ENCODE measurements around the gene SEMA6B. TPM values are rescaled to one million over a fixed set of nuclear protein-coding genes. Genes with fewer than 3 reads are reported as not detected.

The SEMA6B gene
- total RNA-seq = 8.3 TPM

GRCh38 chr19:4559569-4559968, at the start of gene SEMA6B:
SEMA6B (minus strand) TSS chr19:4559684; CDS start chr19:4558457, 1,227 bp downstream.
- Histone ChIP-seq H3K27ac (no peak within 1 kb of the TSS), H3K9me3 (no peaks in the 10 kb centered on the region), H3K4me3 (peak within 1 kb of the TSS; percentile 25 to 26), H3K36me3 (no peaks in the 10 kb centered on the region), H3K4me1 (no peaks in the 10 kb centered on the region), H3K27me3 (no peaks in the 10 kb centered on the region)
- DNase-seq (ENCODE audit: extremely low spot score in 2 of 2) = no peak
- TF ChIP-seq POLR2AphosphoS5 (IDR thresholded peaks at IDR 0.05; ENCODE audit: insufficient read depth in 1 of 2, low read depth in 1 of 2) = peak; percentile 40 to 75
- TF ChIP-seq POLR2A (IDR thresholded peaks at IDR 0.05) = no peak
- TF ChIP-seq CTCF (IDR thresholded peaks at IDR 0.05) = no peak
- intact Hi-C loops (cut with DNase I) = no loop called here

- intact Hi-C loops (cut with DNase I) = no loop called here
Measured at GRCh38 chr19:4606921-4607678, 47.6 kb upstream of the SEMA6B start.

GRCh38 chr19:4606181-4606580, 46.7 kb upstream of the SEMA6B start:
- Histone ChIP-seq H3K4me3 (no peak overlapping the region), H3K27ac (no peak overlapping the region), H3K4me1 (peaks cover 7% of the 10 kb centered on the region), H3K9me3 (no peaks in the 10 kb centered on the region), H3K27me3 (no peaks in the 10 kb centered on the region), H3K36me3 (no peaks in the 10 kb centered on the region)
- TF ChIP-seq CTCF (IDR thresholded peaks at IDR 0.05) = no peak
- no peak for TF ChIP-seq POLR2AphosphoS5 (IDR thresholded peaks at IDR 0.05; ENCODE audit: insufficient read depth in 1 of 2, low read depth in 1 of 2)
- no peak for TF ChIP-seq POLR2A (IDR thresholded peaks at IDR 0.05)
- intact Hi-C loops (cut with DNase I) = no loop called here
- DNase-seq (ENCODE audit: extremely low spot score in 2 of 2) = no peak

More at GRCh38 chr19:4606921-4607678, 47.6 kb upstream of the SEMA6B start:
- no peak for TF ChIP-seq POLR2AphosphoS5 (IDR thresholded peaks at IDR 0.05; ENCODE audit: insufficient read depth in 1 of 2, low read depth in 1 of 2)
- TF ChIP-seq CTCF (IDR thresholded peaks at IDR 0.05) = no peak
- TF ChIP-seq POLR2A (IDR thresholded peaks at IDR 0.05) = no peak
- Histone ChIP-seq H3K9me3 (no peaks in the 10 kb centered on the region), H3K27ac (no peak overlapping the region), H3K27me3 (no peaks in the 10 kb centered on the region), H3K4me3 (no peak overlapping the region), H3K36me3 (no peaks in the 10 kb centered on the region), H3K4me1 (peaks cover 7% of the 10 kb centered on the region)
- DNase-seq (ENCODE audit: extremely low spot score in 2 of 2) = no peak

GRCh38 chr19:4604912-4605311, 45.4 kb upstream of the SEMA6B start:
- H3K27me3 ChIP-seq = no peaks in the 10 kb centered on the region
- intact Hi-C loops (cut with DNase I) = no loop called here
- TF ChIP-seq POLR2A (IDR thresholded peaks at IDR 0.05) (no peak), POLR2AphosphoS5 (IDR thresholded peaks at IDR 0.05; ENCODE audit: insufficient read depth in 1 of 2, low read depth in 1 of 2) (no peak), CTCF (IDR thresholded peaks at IDR 0.05) (no peak)

GRCh38 chr19:4602915-4603314, 43.4 kb upstream of the SEMA6B start:
- no peaks in the 10 kb centered on the region for H3K9me3 ChIP-seq
- H3K36me3 ChIP-seq = no peaks in the 10 kb centered on the region
- peaks cover 14% of the 10 kb centered on the region for H3K4me1 ChIP-seq
- H3K27ac ChIP-seq = no peak overlapping the region
- intact Hi-C loops (cut with DNase I) = no loop called here
- H3K4me3 ChIP-seq = no peak overlapping the region
- DNase-seq (ENCODE audit: extremely low spot score in 2 of 2) = no peak
- no peak for TF ChIP-seq POLR2AphosphoS5 (IDR thresholded peaks at IDR 0.05; ENCODE audit: insufficient read depth in 1 of 2, low read depth in 1 of 2)
- no peak for TF ChIP-seq CTCF (IDR thresholded peaks at IDR 0.05)
- no peak for TF ChIP-seq POLR2A (IDR thresholded peaks at IDR 0.05)
- H3K27me3 ChIP-seq = peaks cover 3% of the 10 kb centered on the region

More at GRCh38 chr19:4604912-4605311, 45.4 kb upstream of the SEMA6B start:
- DNase-seq (ENCODE audit: extremely low spot score in 2 of 2) = no peak
- Histone ChIP-seq H3K4me1 (peaks cover 7% of the 10 kb centered on the region), H3K36me3 (no peaks in the 10 kb centered on the region), H3K9me3 (no peaks in the 10 kb centered on the region), H3K27ac (no peak overlapping the region), H3K4me3 (no peak overlapping the region)
